GM23248 (cell line): ENCODE measurements around the gene HCRT. TPM values are rescaled to one million over a fixed set of nuclear protein-coding genes. Genes with fewer than 3 reads are reported as not detected.

Experiments
- DNase-seq: peaks from one replicate; pipeline ENCODE4 v3.0.0-alpha.2; 2015
- H2AFZ ChIP-seq: fragments of 200-600 bp; sonication (generic); 2 replicates; pipeline ENCODE4 v1.6.1; 2016; ENCODE audit warnings: antibody characterized with exemption
- H3F3A ChIP-seq: fragments of 200-600 bp; sonication (generic); 2 replicates; pipeline ENCODE4 v1.6.1; 2016; ENCODE audit warnings: mild to moderate bottlenecking, antibody characterized with exemption, mixed run types; ENCODE audit not compliant: insufficient read depth
- H3K27ac ChIP-seq: fragments of 200-600 bp; sonication (generic); 2 replicates; pipeline ENCODE4 v1.5.1; 2016; ENCODE audit warnings: mild to moderate bottlenecking
- H3K27me3 ChIP-seq: fragments of 200-600 bp; sonication (generic); replicated peaks from 2 replicates; pipeline ENCODE4 v1.6.1; 2016; ENCODE audit warnings: mild to moderate bottlenecking; ENCODE audit not compliant: insufficient read depth
- H3K36me3 ChIP-seq: fragments of 200-600 bp; sonication (generic); 2 replicates; pipeline ENCODE4 v1.6.1; 2016; ENCODE audit warnings: low read depth, mild to moderate bottlenecking
- H3K4me1 ChIP-seq: fragments of 200-600 bp; sonication (generic); 2 replicates; pipeline ENCODE4 v1.6.1; 2016; ENCODE audit warnings: mild to moderate bottlenecking; ENCODE audit not compliant: insufficient read depth
- H3K4me2 ChIP-seq: fragments of 200-600 bp; sonication (generic); one replicate; pipeline ENCODE4 v1.6.1; 2016; ENCODE audit warnings: mild to moderate bottlenecking; ENCODE audit not compliant: unreplicated experiment
- H3K4me3 ChIP-seq: fragments of 200-600 bp; sonication (generic); 2 replicates; pipeline ENCODE4 v1.5.1; 2016; ENCODE audit warnings: mild to moderate bottlenecking
- H3K79me2 ChIP-seq: fragments of 200-600 bp; sonication (generic); 2 replicates; pipeline ENCODE4 v1.6.1; 2016; ENCODE audit warnings: mild to moderate bottlenecking; ENCODE audit not compliant: insufficient read depth
- H3K9ac ChIP-seq: fragments of 200-600 bp; sonication (generic); 2 replicates; pipeline ENCODE4 v1.6.1; 2016; ENCODE audit warnings: mild to moderate bottlenecking
- H3K9me2 ChIP-seq: fragments of 200-600 bp; sonication (generic); 2 replicates; pipeline ENCODE4 v1.6.1; 2016; ENCODE audit warnings: mixed run types, mild to moderate bottlenecking, moderate library complexity; ENCODE audit not compliant: insufficient read depth
- H3K9me3 ChIP-seq: fragments of 200-600 bp; sonication (generic); one replicate; pipeline ENCODE4 v1.6.1; 2017; ENCODE audit warnings: low read depth
- H4K20me1 ChIP-seq: fragments of 200-600 bp; sonication (generic); 2 replicates; pipeline ENCODE4 v1.6.0; 2016; ENCODE audit not compliant: insufficient read depth
- EZH2 ChIP-seq: fragments of 200-600 bp; sonication (generic); IDR thresholded peaks from 2 replicates; pipeline ENCODE4 v1.6.1; 2018; ENCODE audit warnings: antibody characterized with exemption, mild to moderate bottlenecking; ENCODE audit not compliant: insufficient read depth, poor library complexity, severe bottlenecking
- EZH2phosphoT487 ChIP-seq: fragments of 200-600 bp; sonication (generic); IDR thresholded peaks from 2 replicates; pipeline ENCODE4 v1.6.1; 2018; ENCODE audit warnings: antibody characterized with exemption, moderate library complexity, mild to moderate bottlenecking, low read depth; ENCODE audit not compliant: insufficient read depth
- WGBS, 2 experiments: methylation state at CpG; one replicate each; pipeline ENCODE4 v1.1.6; 2015 to 2017; ENCODE audit warnings: low lambda C conversion rate in 2 of 2, low coverage in 1 of 2; ENCODE audit errors: missing lambda C conversion rate in 2 of 2; 5-methylcytosine and 5-hydroxymethylcytosine counted together
- in situ Hi-C: fragments of 300-500 bp; cut with MboI; formaldehyde crosslinking; loops from 2 replicates; pipeline ENCODE4 v1.15.0; 2020
- polyA plus RNA-seq: library from polyadenylated mRNA; unstranded; fragments of >200 nt; fragmentation: Nextera tagmentation; extraction: Ambion mirVana; gene quantifications from 2 replicates; pipeline ENCODE4 v1.2.1, GENCODE V29; 2016
- total RNA-seq: library from RNA; depleted of rRNA; stranded (reverse); fragments of >200 nt; shearing (Covaris generic); gene quantifications from 2 replicates; pipeline ENCODE4 v1.2.3, GENCODE V29; 2014; rRNA removed

The HCRT gene
- total and polyA plus RNA-seq, 2 experiments from 2014 or later, result not detected

DNA sequence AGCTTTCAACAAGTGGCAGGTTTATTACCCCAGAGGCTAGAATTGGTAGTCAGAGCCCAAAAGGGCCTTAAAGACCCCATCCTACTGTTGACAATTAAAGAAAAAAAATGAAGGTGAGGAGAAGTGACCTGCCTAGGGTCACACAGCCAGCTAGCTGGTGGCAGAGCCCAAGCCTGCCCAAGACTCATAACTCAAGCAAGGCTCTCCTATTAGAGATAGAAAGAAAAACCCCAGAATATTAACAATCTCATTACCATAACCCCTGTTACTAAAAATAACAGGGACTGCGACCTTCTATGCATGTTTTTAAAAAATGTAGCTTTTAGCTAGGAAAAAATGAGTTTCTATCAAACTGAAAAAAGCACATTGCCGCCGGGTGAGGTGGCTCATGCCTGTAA is 48.6 kb downstream of the HCRT start:
- H3K4me3 ChIP-seq, result no peak overlapping the region
- TF ChIP-seq EZH2, result no peak
- no peak for TF ChIP-seq EZH2phosphoT487
- H3K79me2 ChIP-seq, result peaks cover 98% of the 10 kb centered on the region
- peaks cover 46% of the 10 kb centered on the region for H3K4me1 ChIP-seq
- no peak overlapping the region for H2AFZ ChIP-seq
- no peak overlapping the region for H3K4me2 ChIP-seq
- H3K9me3 ChIP-seq, result no peaks in the 10 kb centered on the region
- in situ Hi-C loops, result no loop called here
- H3K36me3 ChIP-seq, result 0 out of 2 replicates have a peak, but pooled peaks cover 3% of the 10 kb centered on the region
- no peak overlapping the region for H3K27ac ChIP-seq
- no peak overlapping the region for H3K9ac ChIP-seq
- no peaks in the 10 kb centered on the region for H3K9me2 ChIP-seq
- DNase-seq, result no peak
- WGBS, 2 experiments, result 89 to 93% methylated on average over 3 of the region's 3 CpGs
- H3F3A ChIP-seq, result peaks cover 46% of the 10 kb centered on the region
- peaks cover 9% of the 10 kb centered on the region; the same call in 1 of the 2 replicates for H4K20me1 ChIP-seq
- H3K27me3 ChIP-seq, result no peaks in the 10 kb centered on the region

DNA sequence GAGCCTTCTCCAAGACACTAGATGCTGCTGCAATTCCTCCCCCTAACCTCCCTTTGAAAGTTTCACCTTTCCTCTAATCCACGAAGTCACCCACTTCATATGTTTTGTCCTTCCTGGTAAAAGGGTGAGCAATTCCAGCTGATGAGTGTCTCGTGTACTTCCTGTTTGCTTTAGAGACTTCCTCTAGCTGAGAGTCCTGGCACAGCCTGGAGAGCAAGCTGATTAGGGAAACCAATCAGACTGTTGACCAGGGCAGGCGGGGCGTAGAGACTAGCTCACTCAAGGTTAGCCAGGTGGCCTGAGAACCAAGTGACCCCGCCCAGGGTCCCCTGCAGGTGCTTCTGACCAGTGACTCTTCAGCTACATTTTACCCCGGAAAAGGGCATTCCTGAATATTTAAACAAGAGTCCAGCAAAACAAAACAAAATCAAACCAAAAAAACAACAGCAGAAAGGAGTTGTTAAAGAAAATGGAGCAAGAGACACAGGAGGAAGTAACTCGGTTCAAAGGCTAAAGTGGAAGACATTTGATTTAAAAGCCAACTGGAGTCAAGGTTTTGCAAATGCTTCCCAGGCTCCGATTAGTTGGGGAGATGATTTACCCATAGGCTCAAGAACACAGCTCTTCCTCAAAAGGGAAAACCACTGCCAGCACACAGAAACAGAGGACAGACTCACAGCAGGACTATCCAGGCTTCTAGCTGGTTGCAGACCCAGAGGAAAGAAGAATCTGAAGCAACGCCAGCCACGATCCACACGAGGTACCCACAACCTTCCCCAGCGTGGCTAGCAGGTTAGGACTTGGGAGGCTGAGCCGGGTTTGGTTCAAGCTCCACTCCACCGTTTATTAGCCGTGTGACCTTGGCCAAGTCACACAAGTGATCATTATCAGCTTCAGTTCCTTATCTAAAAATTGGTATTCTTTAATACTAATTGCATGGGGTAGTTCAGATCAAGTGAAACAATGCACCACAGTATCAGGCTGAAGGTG is 49.3 kb downstream of the HCRT start:
- DNase-seq, result peak; percentile 69
- in situ Hi-C loops, result no loop called here
- Histone ChIP-seq H3K9ac (no peak overlapping the region), H3K27me3 (no peaks in the 10 kb centered on the region), H3K79me2 (peaks cover 98% of the 10 kb centered on the region), H4K20me1 (peaks cover 14% of the 10 kb centered on the region; the same call in 1 of the 2 replicates), H3K4me2 (peak overlapping the region; percentile 12), H3K36me3 (0 out of 2 replicates have a peak, but pooled peaks cover 3% of the 10 kb centered on the region), H3K9me3 (no peaks in the 10 kb centered on the region), H3K4me3 (no peak overlapping the region), H3K27ac (peak overlapping the region; percentile 33; the same call in 1 of the 2 replicates), H2AFZ (no peak overlapping the region), H3F3A (peaks cover 46% of the 10 kb centered on the region), H3K4me1 (peaks cover 44% of the 10 kb centered on the region), H3K9me2 (no peaks in the 10 kb centered on the region)
- WGBS, 2 experiments, result 78 to 80% methylated on average over 15 of the region's 15 CpGs
- TF ChIP-seq EZH2, result no peak
- TF ChIP-seq EZH2phosphoT487, result no peak

- no peaks in the 10 kb centered on the region for H3K27me3 ChIP-seq
- TF ChIP-seq EZH2phosphoT487 (no peak), EZH2 (no peak)
- H3K9ac ChIP-seq, result no peak overlapping the region
- peaks cover 10% of the 10 kb centered on the region; the same call in 1 of the 2 replicates for H4K20me1 ChIP-seq
- no peaks in the 10 kb centered on the region for H3K9me2 ChIP-seq
- no peak overlapping the region for H2AFZ ChIP-seq
- H3K9me3 ChIP-seq, result no peaks in the 10 kb centered on the region
- in situ Hi-C loops, result no loop called here
- no peak overlapping the region for H3K4me3 ChIP-seq
- peak overlapping the region; percentile 31; the same call in 1 of the 2 replicates for H3K27ac ChIP-seq
- peaks cover 40% of the 10 kb centered on the region for H3K4me1 ChIP-seq
- no peak for DNase-seq
- peaks cover 45% of the 10 kb centered on the region for H3F3A ChIP-seq
- 0 out of 2 replicates have a peak, but pooled peaks cover 3% of the 10 kb centered on the region for H3K36me3 ChIP-seq
- WGBS, 2 experiments, result 96 to 97% methylated on average over 6 of the region's 6 CpGs
- H3K4me2 ChIP-seq, result peak overlapping the region; percentile 12
- peaks cover 99% of the 10 kb centered on the region for H3K79me2 ChIP-seq
Observed at GRCh38 chr17:42135151-42135550, 50.1 kb downstream of the HCRT start.

Other genes starting within 250 kb of the HCRT start
- 58.3 and 69.4 TPM in 2 replicates for gene CNP, start 218.7 kb downstream of the HCRT start, total RNA-seq
- gene CNP, start 218.7 kb downstream of the HCRT start, polyA plus RNA-seq, result 103 and 107 TPM in 2 replicates
- 61.6 and 71.3 TPM in 2 replicates for gene DNAJC7, start 168.0 kb downstream of the HCRT start, total RNA-seq
- 69.3 and 73.5 TPM in 2 replicates for gene DNAJC7, start 168.0 kb downstream of the HCRT start, polyA plus RNA-seq
- gene NKIRAS2, start 165.4 kb downstream of the HCRT start, total RNA-seq, result 70.8 and 71.2 TPM in 2 replicates
- 66.5 and 67.5 TPM in 2 replicates for gene NKIRAS2, start 165.4 kb downstream of the HCRT start, polyA plus RNA-seq
- gene C17orf113, start 134.9 kb downstream of the HCRT start, total RNA-seq, result 0.13 TPM in 1 of 2 replicates, not detected in the other
- gene C17orf113, start 134.9 kb downstream of the HCRT start, polyA plus RNA-seq, result not detected in 2 replicates
- gene ZNF385C, start 87.0 kb downstream of the HCRT start, total RNA-seq, result not detected in 2 replicates
- gene ZNF385C, start 87.0 kb downstream of the HCRT start, polyA plus RNA-seq, result not detected in 2 replicates
- 2.5 and 11.6 TPM in 2 replicates for gene DHX58, start 72.7 kb downstream of the HCRT start, total RNA-seq
- 1.6 and 2.0 TPM in 2 replicates for gene DHX58, start 72.7 kb downstream of the HCRT start, polyA plus RNA-seq
- 13.9 and 16.8 TPM in 2 replicates for gene KAT2A, start 64.1 kb downstream of the HCRT start, total RNA-seq
- 6.0 and 7.2 TPM in 2 replicates for gene KAT2A, start 64.1 kb downstream of the HCRT start, polyA plus RNA-seq
- not detected in 2 replicates for gene HSPB9, start 62.6 kb downstream of the HCRT start, total RNA-seq
- 0.34 TPM in 1 of 2 replicates, not detected in the other for gene HSPB9, start 62.6 kb downstream of the HCRT start, polyA plus RNA-seq
- 97.5 and 128 TPM in 2 replicates for gene RAB5C, start 30.5 kb downstream of the HCRT start, total RNA-seq
- gene RAB5C, start 30.5 kb downstream of the HCRT start, polyA plus RNA-seq, result 123 and 124 TPM in 2 replicates
- not detected in 2 replicates for gene KCNH4, start 4.3 kb downstream of the HCRT start, total RNA-seq
- not detected in 2 replicates for gene KCNH4, start 4.3 kb downstream of the HCRT start, polyA plus RNA-seq
- 25.0 and 27.6 TPM in 2 replicates for gene GHDC, start 9.0 kb upstream of the HCRT start, total RNA-seq
- 11.1 and 13.0 TPM in 2 replicates for gene GHDC, start 9.0 kb upstream of the HCRT start, polyA plus RNA-seq
- 21.8 and 23.5 TPM in 2 replicates for gene STAT5B, start 90.9 kb upstream of the HCRT start, total RNA-seq
- gene STAT5B, start 90.9 kb upstream of the HCRT start, polyA plus RNA-seq, result 11.9 and 13.8 TPM in 2 replicates
- 21.2 and 26.3 TPM in 2 replicates for gene STAT5A, start 103.0 kb upstream of the HCRT start, total RNA-seq
- gene STAT5A, start 103.0 kb upstream of the HCRT start, polyA plus RNA-seq, result 6.7 and 6.8 TPM in 2 replicates
- 79.4 and 84.1 TPM in 2 replicates for gene STAT3, start 203.0 kb upstream of the HCRT start, total RNA-seq
- gene STAT3, start 203.0 kb upstream of the HCRT start, polyA plus RNA-seq, result 112 and 115 TPM in 2 replicates
- 1,074 and 1,102 TPM in 2 replicates for gene CAVIN1, start 237.8 kb upstream of the HCRT start, total RNA-seq
- 666 and 686 TPM in 2 replicates for gene CAVIN1, start 237.8 kb upstream of the HCRT start, polyA plus RNA-seq